ENCODE measurements around the gene ARL4D.
"Not testable (repeated sequence)": the region's sequence is repeated elsewhere in the genome, so short reads cannot be mapped to it uniquely, and the experiment has no call there.

Gene ARL4D

DNA sequence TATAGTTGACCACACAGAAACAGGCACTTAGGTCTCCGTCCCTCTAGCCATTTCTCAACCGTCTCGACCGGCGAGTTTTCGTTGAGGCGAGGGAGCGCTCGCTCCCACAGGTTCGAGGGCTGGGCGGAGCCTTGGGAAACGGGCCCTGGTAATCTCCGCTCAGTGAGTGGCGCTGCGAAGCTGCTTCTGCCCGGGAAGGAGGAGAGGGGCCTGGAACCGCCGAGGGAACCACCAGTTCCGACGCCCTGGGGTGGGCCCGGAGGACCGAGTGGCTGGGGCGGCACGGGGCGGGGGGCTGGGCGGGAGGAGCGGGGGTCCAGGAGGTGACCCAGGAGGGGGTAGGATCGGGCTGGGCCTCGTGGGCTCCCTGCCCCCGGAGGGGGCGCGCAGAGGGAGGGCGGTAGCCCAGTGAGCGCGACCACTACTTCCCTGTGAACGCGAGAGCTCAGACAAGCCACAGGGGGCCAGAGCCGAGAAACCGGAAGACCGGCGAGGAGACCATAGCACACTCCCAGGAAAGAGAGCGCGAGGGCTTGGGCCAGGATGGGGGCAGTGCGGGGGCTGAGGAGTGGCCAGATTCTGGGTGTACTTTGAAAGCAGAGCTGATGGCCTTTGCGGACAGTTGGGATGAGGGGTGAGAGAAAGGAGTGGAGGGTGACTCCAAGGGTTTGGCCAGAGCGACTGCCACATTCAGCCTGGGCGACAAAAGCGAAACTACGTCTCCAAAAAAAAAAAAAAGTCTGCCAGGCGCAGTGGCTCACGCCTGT lies 29.9 kb upstream of the ARL4D start:
- FAIRE-seq (no peak), DNase-seq (ENCODE audit: low spot score) (peak; percentile 63)

- FAIRE-seq: no peak
Observed at GRCh38 chr17:43369986-43370385, 28.8 kb upstream of the ARL4D start.

GRCh38 chr17:43371227-43371821 lies 27.5 kb upstream of the ARL4D start:
- DNase-seq (ENCODE audit: low spot score): no peak
- FAIRE-seq: no peak

More at GRCh38 chr17:43369986-43370385, 28.8 kb upstream of the ARL4D start:
- DNase-seq (ENCODE audit: low spot score): no peak

DNA sequence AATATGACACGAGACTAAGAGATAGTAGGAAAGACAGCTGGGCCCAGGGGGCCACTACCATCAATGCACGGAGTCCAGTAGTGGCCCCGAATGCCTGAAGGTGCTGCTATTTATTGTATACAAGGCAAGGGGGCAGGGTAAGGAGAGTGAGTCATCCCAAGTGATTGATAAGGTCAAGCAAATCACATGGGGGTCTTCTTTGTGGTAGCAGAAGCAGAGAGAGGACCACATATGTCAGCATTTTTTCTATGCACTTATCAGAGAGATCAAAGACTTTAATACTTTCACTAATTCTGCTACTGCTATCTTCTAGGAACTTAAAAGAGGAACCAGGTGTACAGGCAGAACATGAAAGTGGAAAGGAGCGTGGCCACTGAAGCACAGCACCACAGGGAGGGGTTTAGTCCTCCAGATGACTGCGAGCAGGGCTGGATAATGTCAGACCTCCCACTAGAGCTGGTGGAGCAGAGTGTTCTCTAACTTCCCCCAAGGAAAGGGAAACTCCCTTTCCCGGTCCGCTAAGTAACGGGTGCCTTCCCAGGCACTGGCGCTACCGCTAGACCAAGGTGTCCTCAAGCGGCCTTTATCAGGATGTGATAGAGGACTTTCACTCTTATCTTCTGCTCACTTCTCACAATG lies 26.4 kb upstream of the ARL4D start:
- no peak for FAIRE-seq

DNA sequence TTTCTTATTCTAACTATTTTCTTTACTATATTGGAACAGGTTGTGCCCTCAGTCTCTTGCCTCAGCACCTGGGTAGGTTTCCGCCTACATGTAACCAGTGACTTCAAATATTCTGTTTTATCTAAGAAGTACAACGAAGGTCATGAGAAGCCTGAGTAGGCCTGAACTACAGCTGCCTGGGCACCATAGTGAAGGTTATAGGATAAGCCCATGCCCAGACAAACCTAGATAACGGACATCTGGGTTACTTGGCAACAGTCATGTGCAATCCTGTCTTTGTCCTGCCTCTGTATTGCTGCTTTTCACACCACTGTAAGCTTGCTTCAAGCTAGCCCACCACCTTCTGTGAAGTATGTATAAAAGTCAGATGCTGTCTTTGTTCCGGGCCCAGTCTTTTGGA lies 25.4 kb upstream of the ARL4D start:
- FAIRE-seq: no peak
- no peak for DNase-seq (ENCODE audit: low spot score)

More for the DNA sequence above, 26.4 kb upstream of the ARL4D start:
- DNase-seq (ENCODE audit: low spot score): peak; percentile 36

DNA sequence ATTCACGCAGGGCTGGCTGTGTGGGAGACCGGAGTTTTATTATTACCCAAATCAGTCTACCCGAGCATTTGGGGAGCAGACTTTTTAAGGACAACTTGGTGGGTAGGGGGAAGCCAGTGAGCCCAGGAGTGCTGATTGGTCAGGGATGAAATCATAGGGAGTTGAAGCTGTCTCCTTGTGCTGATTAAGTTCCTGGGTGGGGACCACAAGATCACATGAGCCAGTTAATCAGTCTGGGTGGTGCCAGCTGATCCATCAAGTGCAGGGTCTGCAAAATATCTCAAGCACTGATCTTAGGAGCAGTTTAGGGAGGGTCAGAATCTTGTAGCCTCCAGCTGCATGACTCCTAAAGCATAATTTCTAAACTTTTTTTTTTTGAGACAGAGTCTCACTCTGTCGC lies 22.9 kb upstream of the ARL4D start:
- DNase-seq (ENCODE audit: low spot score); FAIRE-seq: not testable (repeated sequence)

DNA sequence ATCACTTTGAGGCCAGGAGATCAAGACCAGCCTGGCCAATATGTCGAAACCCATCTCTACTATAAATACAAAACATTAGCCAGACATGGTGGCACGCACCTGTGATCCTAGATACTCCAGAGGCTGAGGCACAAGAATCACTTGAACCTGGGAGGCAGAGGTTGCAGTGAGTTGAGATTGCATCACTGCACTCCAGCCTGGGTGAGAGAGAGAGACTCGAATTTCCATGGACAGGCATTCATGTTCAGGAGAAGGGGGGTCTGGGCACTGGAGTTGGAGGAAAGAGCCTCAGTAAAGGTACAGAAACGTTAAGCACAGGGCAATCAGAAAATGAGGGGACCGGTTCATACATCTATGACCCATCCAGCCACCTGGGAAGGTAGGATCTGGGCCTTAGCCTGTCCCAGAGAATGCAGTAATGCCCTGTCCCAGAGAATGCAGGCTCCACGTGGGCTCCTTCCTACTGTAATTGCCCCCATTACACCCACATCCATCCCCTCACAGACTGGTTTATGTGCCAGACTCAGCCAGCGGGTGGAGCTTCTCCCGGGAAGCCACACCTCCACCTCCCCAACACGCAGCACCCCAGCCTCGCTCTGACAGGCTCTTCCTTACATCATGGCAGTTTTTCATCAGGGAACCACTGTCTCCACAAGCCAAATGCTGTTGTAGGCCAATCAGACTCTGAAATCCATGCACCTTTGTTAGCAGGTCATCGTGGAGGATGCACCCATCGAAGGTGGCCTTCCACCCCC lies 21.6 kb upstream of the ARL4D start:
- FAIRE-seq (no peak), DNase-seq (ENCODE audit: low spot score) (no peak)

DNA sequence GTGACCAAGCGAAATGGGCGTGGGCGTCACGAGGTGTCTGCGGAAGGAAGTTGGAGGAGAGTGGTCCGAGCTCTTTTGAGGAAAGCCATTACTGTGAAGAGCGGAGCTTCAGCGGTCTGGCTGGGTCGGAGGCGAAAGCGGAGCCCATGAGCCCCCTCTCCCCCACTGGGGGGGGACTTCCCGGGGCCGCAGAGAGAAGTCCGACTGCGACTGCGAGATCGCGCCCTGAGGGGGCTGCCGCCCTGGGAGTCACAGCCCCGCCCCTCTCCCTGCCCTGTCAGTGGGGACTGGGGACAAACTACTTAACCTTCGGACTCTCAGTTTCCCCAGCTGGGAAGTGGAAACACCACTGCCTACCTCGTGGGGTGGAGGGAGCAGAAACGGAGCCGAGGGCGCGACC lies 20.0 kb upstream of the ARL4D start:
- DNase-seq (ENCODE audit: low spot score): no peak
- no peak for FAIRE-seq

DNA sequence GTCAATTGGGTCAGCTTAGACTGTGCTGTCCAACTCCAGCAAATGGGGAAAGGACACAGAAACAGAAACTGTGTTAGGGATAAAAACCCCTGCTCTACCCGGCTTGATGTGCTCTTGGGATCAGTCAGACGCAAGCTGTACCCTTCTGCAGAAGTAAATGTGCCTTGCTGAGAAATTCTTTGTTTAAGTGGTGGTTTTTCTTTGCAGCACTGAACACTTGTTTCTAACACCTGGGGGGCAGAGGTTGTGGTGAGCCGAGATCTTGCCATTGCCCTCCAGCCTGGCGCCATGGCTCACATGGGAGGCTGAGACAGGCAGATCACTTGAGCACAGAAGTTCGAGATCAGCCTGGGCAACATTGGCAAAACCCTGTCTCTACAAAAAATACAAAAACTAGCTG lies 18.5 kb upstream of the ARL4D start:
- DNase-seq (ENCODE audit: low spot score): no peak
- no peak for FAIRE-seq

DNA sequence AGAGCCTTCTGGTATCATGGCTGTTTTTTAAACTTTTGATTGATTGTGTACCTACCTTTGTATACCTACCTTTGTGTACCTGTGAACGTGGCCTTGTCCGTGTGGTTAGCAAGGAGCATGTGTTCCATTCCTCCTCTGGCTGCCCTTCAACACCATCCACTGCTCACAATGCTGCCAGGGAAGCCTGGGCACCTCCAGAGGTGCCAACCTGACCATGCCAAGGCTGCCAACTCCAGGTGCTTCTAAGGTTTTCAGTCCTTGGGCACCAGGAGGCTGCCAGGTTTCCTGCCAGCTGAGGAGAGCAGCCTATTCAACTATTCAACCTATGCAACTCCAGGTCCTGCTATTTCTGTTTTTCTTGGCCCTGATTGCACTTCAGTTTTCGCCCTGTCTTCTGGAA lies 17.6 kb upstream of the ARL4D start:
- DNase-seq (ENCODE audit: low spot score) (no peak), FAIRE-seq (no peak)

DNA sequence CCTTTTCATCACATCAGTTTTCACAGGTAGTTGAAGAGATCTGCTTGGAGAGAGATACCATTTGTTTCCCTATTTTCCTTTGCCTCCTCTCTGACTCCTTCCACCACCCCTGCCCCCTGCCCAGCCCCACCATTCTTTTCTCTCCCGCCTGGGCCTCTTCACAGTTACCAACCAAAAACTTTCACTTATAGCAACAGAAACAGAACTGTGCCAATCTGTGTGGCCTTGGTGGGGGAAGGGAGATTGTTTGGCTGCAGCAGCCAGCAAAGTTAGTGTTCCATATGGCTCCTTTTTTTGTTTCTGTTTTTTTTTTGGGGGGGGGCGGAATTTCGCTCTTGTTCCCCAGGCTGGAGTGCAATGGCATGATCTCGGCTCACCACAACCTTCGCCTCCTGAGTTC lies 17.2 kb upstream of the ARL4D start:
- FAIRE-seq (no peak), DNase-seq (ENCODE audit: low spot score) (no peak)

- no peak for FAIRE-seq
Observed at GRCh38 chr17:43382776-43383175, 16.0 kb upstream of the ARL4D start.

GRCh38 chr17:43383372-43383771 lies 15.4 kb upstream of the ARL4D start:
- FAIRE-seq: no peak
- no peak for DNase-seq (ENCODE audit: low spot score)

More at GRCh38 chr17:43382776-43383175, 16.0 kb upstream of the ARL4D start:
- no peak for DNase-seq (ENCODE audit: low spot score)

GRCh38 chr17:43383826-43384475 lies 14.8 kb upstream of the ARL4D start:
- FAIRE-seq: no peak
- DNase-seq (ENCODE audit: low spot score): no peak

DNA sequence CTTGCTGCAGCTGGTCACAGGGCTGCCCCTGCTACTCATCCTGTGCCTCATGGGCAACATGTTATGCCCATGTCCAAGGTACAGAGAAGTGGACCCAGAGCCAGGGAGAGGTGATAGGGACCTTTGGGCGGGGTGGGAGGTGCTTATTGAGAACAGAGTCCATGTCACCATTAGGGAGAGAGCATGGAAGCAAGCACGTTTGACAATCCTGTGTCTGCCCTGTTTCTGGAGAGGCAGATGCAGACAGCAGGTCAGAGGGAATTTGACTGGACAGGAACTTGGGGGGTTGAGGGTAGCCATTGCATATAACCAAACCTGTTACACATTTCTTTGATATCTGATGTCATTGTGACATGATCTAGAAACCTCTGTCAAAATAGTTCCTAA lies 14.3 kb upstream of the ARL4D start:
- FAIRE-seq: no peak
- DNase-seq (ENCODE audit: low spot score): no peak

DNA sequence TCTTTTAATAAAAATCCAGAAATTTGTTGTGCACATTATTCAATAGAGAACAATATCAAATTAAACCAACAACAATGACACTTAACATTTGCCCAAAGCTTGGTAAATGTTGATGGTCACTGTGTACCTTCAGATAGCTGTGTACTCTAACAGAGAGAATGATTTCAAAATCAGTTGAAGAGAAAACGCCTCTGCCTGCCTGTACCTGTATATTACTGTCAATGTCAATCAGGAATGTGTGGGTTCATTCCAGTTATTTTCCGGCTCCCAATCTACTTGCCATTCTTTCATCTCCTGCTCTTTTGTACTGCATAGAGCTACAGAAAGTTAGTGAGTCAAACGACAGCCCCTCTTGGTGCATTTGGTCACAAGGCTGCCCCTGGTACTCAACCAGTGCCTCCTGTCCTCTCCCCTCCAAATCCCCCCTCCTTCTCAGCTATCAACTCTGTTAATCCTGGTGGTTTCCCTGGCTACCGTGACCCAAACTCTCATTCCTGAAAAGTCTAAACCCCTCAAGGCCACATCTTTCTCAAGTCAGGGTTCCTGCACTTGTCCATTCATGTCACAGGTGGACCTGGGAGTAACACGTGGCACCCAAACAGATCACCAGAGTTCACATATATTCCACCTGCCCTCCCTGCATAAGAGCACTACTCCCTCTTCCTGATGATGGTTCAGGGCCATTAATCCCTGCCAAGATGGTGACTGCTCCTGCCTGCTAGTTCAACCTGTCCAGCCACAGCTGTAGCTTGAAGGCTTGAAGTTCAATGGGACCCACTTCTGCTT lies 13.6 kb upstream of the ARL4D start:
- no peak for FAIRE-seq
- DNase-seq (ENCODE audit: low spot score): no peak

DNA sequence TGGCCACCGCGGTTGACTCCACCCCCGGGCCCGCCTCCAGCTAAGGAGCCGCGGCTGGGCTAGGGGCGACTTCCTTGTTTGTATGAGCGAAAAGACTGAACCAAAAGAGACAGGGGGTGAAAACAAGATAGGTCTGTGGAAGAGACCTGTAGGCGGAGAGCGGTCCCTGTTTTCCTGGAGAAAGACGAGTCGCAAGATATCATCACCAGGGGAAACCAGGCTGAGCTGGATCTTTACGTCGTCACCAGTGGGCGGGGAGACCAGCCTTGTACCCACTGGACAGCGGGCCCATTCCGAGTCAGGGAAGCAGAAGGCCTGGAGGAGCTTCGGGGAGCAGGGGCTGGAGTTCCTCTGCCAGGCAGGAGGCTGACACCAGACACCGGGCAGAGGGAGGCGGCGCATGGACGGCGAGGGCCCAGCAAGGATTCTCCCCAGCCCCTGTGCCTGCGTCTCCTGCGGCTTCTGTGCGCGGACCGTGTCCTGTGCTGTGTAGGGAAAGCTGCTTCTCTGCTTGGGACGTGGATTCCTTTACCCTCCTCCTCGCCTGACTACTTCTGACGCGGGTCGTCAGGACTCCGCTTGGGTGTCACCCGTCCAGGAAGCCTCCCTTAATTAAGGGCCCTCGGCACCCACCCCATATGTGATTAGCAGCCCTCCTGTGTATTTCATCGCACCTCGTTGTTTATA lies 10.3 kb upstream of the ARL4D start:
- DNase-seq (ENCODE audit: low spot score) (peak; percentile 74), FAIRE-seq (peak; percentile 48)

DNA sequence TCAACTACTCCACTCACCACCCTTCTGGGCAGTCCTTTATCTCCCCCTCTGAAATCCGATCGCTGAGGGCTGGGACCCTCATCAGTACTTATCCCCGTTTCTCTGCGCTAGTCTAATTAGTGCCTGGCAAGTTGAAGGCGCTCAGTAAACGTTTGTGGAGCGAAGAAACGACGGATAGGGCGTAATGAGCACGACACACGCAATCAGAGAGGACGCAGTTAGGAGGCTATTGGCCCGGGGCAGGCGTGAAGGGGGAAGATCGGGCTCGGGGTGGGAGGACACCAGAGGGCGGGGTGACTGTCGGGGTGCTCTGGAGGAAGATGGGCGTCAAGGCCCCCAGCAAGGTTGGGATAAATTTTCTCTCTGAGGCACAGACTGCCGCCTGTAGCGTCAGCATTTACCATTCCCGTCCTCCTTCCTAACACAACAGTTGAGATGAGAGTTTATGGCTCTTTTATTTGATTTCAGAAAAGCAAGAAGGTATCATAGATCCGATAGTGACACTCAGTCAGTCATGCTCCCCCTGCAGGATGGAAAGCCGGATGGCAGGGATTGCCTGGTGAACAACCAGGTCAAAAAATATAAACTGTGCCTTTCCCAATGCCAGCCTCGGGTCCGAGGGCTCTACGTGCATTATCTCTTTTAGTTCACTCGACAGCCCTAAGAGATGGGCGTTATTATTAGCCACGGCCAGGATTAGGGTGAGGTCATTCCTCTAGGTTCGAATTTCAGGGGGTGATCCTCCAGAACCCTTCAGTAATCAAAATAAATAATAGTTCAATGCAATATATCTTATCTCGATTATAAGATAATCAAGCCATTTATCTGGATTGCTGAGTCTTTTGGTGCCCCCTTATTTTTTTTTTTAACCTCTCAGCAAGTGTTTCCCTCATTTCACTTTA lies 9.5 kb upstream of the ARL4D start:
- DNase-seq (ENCODE audit: low spot score) (peak; percentile 69), FAIRE-seq (no peak)

GRCh38 chr17:43392397-43392796 lies 6.4 kb upstream of the ARL4D start:
- DNase-seq (ENCODE audit: low spot score) (no peak), FAIRE-seq (no peak)
